H9 (cell line): Measurements from ENCODE around the gene CNPPD1. TPM values are rescaled to one million over a fixed set of nuclear protein-coding genes. Genes with fewer than 3 reads are reported as not detected.

Source experiments
- DNase-seq: peaks from one replicate; pipeline ENCODE4 v3.0.0-alpha.2; 2017
- H2AFZ ChIP-seq: one replicate; pipeline ENCODE4 v1.6.1; 2013; ENCODE audit warnings: mild to moderate bottlenecking, low read length, control low read depth, moderate library complexity
- H2AK5ac ChIP-seq: 2 replicates; pipeline ENCODE4 v1.6.1; 2013; ENCODE audit warnings: low read length, control low read depth, mixed read lengths; ENCODE audit not compliant: insufficient read length
- H2BK120ac ChIP-seq: one replicate; pipeline ENCODE4 v1.6.1; 2013; ENCODE audit warnings: low read depth, mild to moderate bottlenecking, low read length, control low read depth, inconsistent platforms; ENCODE audit not compliant: poor library complexity, severe bottlenecking
- H2BK12ac ChIP-seq: 2 replicates; pipeline ENCODE4 v1.6.1; 2013; ENCODE audit warnings: low read length, control low read depth, mixed read lengths, low read depth; ENCODE audit not compliant: insufficient read length
- H2BK15ac ChIP-seq: 2 replicates; pipeline ENCODE4 v1.6.1; 2013; ENCODE audit warnings: low read depth, low read length, control low read depth
- H2BK20ac ChIP-seq: one replicate; pipeline ENCODE4 v1.6.1; 2013; ENCODE audit warnings: low read depth, mild to moderate bottlenecking, low read length, control low read depth, inconsistent platforms; ENCODE audit not compliant: poor library complexity, severe bottlenecking
- H2BK5ac ChIP-seq: 2 replicates; pipeline ENCODE4 v1.6.1; 2013; ENCODE audit warnings: low read length, control low read depth, mixed read lengths; ENCODE audit not compliant: insufficient read length
- H3K14ac ChIP-seq: 2 replicates; pipeline ENCODE4 v1.6.1; 2013; ENCODE audit warnings: low read length, control low read depth; ENCODE audit not compliant: insufficient read depth
- H3K18ac ChIP-seq: 2 replicates; pipeline ENCODE4 v1.6.1; 2013; ENCODE audit warnings: low read depth, mild to moderate bottlenecking, mixed read lengths, low read length, control low read depth; ENCODE audit not compliant: insufficient read length
- H3K23ac ChIP-seq: 2 replicates; pipeline ENCODE4 v1.6.1; 2013; ENCODE audit warnings: low read length, control low read depth, mixed read lengths, low read depth; ENCODE audit not compliant: insufficient read length
- H3K23me2 ChIP-seq: 2 replicates; pipeline ENCODE4 v1.6.1; 2013; ENCODE audit warnings: low read depth, mild to moderate bottlenecking, mixed read lengths, low read length, control low read depth; ENCODE audit not compliant: insufficient read length, poor library complexity, severe bottlenecking
- H3K27ac ChIP-seq: 2 replicates; pipeline ENCODE4 v1.5.1; 2013; ENCODE audit warnings: low read length, control low read depth, mixed read lengths, low read depth; ENCODE audit not compliant: insufficient read length
- H3K27me3 ChIP-seq: 2 replicates; pipeline ENCODE4 v1.6.1; 2013; ENCODE audit warnings: low read length, control low read depth, inconsistent platforms; ENCODE audit not compliant: insufficient read depth
- H3K4ac ChIP-seq: 2 replicates; pipeline ENCODE4 v1.6.1; 2013; ENCODE audit warnings: low read depth, mild to moderate bottlenecking, control low read depth, inconsistent platforms, low read length, moderate library complexity
- H3K4me1 ChIP-seq: 2 replicates; pipeline ENCODE4 v1.6.1; 2013; ENCODE audit warnings: low read length, control low read depth, inconsistent platforms; ENCODE audit not compliant: insufficient read depth
- H3K4me2 ChIP-seq: 2 replicates; pipeline ENCODE4 v1.6.1; 2013; ENCODE audit warnings: low read length, control low read depth, mixed read lengths; ENCODE audit not compliant: insufficient read length, insufficient read depth
- H3K56ac ChIP-seq: 2 replicates; pipeline ENCODE4 v1.6.1; 2013; ENCODE audit warnings: low read depth, mild to moderate bottlenecking, mixed read lengths, low read length, control low read depth; ENCODE audit not compliant: insufficient read length
- H3K79me1 ChIP-seq: 2 replicates; pipeline ENCODE4 v1.6.1; 2013; ENCODE audit warnings: low read depth, mild to moderate bottlenecking, moderate library complexity, low read length, control low read depth, inconsistent platforms; ENCODE audit not compliant: insufficient read depth, poor library complexity, severe bottlenecking
- H3K79me2 ChIP-seq: 2 replicates; pipeline ENCODE4 v1.6.1; 2013; ENCODE audit warnings: low read length, control low read depth, inconsistent platforms; ENCODE audit not compliant: insufficient read depth
- H3K9ac ChIP-seq: 2 replicates; pipeline ENCODE4 v1.6.1; 2013; ENCODE audit warnings: low read length, control low read depth, mixed read lengths; ENCODE audit not compliant: insufficient read length; ENCODE audit errors: extremely low read depth
- H3K9me3 ChIP-seq: one replicate; pipeline ENCODE4 v1.6.1; 2013; ENCODE audit warnings: low read depth, low read length, inconsistent platforms; ENCODE audit not compliant: control insufficient read depth
- H3T11ph ChIP-seq: one replicate; pipeline ENCODE4 v1.6.1; 2013; ENCODE audit warnings: mild to moderate bottlenecking, low read length, control low read depth, inconsistent platforms
- H4K20me1 ChIP-seq: one replicate; pipeline ENCODE4 v1.6.1; 2013; ENCODE audit not compliant: control insufficient read depth, insufficient read length, insufficient read depth
- H4K5ac ChIP-seq: 2 replicates; pipeline ENCODE4 v1.6.1; 2013; ENCODE audit warnings: low read depth, mild to moderate bottlenecking, mixed read lengths, low read length, control low read depth; ENCODE audit not compliant: insufficient read length
- H4K8ac ChIP-seq: replicated peaks from 2 replicates; pipeline ENCODE4 v1.6.1; 2013; ENCODE audit warnings: low read length, control low read depth, mixed read lengths, low read depth; ENCODE audit not compliant: insufficient read length
- H4K91ac ChIP-seq: 2 replicates; pipeline ENCODE4 v1.6.1; 2013; ENCODE audit warnings: low read depth, mild to moderate bottlenecking, moderate library complexity, mixed read lengths, low read length, control low read depth; ENCODE audit not compliant: insufficient read length
- H3K27ac Mint-ChIP-seq, 3 experiments: 2 replicates in 2 of 3; 3 replicates in 1 of 3; pipeline ENCODE4 v1.8.0; 2020 to 2021; ENCODE audit warnings: mixed read lengths in 3 of 3, mild to moderate bottlenecking in 1 of 3, moderate library complexity in 1 of 3
- H3K27me3 Mint-ChIP-seq: 2 replicates; pipeline ENCODE4 v1.8.0; 2021; ENCODE audit warnings: low read depth, mild to moderate bottlenecking, moderate library complexity, mixed read lengths
- H3K36me3 Mint-ChIP-seq, 3 experiments: 2 replicates in 2 of 3; 3 replicates in 1 of 3; pipeline ENCODE4 v1.8.0; 2020 to 2021; ENCODE audit warnings: low read depth in 3 of 3, mixed read lengths in 3 of 3; ENCODE audit not compliant: insufficient read depth in 1 of 3
- H3K4me1 Mint-ChIP-seq, 2 experiments: 2 replicates each; pipeline ENCODE4 v1.8.0; 2020; ENCODE audit warnings: mixed read lengths in 2 of 2
- H3K4me3 Mint-ChIP-seq, 2 experiments: 2 replicates in 1 of 2; 3 replicates in 1 of 2; pipeline ENCODE4 v1.8.0; 2020 to 2021; ENCODE audit warnings: mild to moderate bottlenecking in 2 of 2, mixed read lengths in 2 of 2, moderate library complexity in 1 of 2
- H3K9me3 Mint-ChIP-seq, 2 experiments: 2 replicates in 1 of 2; 3 replicates in 1 of 2; pipeline ENCODE4 v1.8.0; 2020; ENCODE audit warnings: mild to moderate bottlenecking in 2 of 2, mixed read lengths in 2 of 2, moderate library complexity in 1 of 2
- CTCF ChIP-seq: fragments of 200-600 bp; sonication (generic); conservative IDR thresholded peaks from 3 replicates; pipeline ENCODE4 v1.8.0; 2021; ENCODE audit warnings: antibody characterized with exemption, mild to moderate bottlenecking
- WGBS: extraction: QIAGEN DNeasy Blood & Tissue Kit; methylation state at CpG from one replicate; pipeline ENCODE4 v1.1.7; 2013; ENCODE audit warnings: missing lambda C conversion rate, low lambda C conversion rate, mixed read lengths; ENCODE audit not compliant: insufficient read length; ENCODE audit errors: extremely low coverage; 5-methylcytosine and 5-hydroxymethylcytosine counted together
- total RNA-seq: library from RNA; stranded (reverse); gene quantifications from 2 replicates; pipeline ENCODE4 v1.2.1, GENCODE V29; 2021

CNPPD1 gene
- total RNA-seq, 1 experiment from 2014 or later, result 33.0 TPM

DNA sequence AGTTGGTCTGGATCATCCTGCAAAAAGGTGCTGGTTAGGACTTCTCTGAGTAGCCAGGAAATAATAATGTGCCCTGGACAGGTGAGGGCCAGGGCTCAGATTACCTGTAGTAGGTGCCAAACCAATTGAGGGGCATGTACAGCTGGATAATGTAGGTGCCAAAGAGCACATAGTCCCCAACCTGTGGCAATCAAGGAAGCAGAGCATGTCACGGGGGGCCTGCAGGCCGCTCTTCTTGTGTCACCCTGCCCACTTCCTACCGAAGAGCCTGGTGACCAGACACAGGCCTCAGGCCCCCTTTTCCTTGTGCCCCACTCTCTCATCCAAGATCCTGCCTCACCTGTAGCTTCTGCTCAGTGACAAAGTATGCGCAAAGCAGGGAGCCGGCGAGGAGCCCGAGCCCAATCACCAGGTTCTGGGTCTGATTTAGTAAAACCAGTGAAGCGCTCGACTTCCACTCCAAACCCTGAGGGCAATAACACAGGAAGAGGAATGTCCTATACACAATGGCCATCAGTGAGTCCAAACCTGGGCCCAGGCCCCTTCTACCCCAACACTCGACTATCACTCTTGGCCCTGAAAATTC, 36.9 kb upstream of the CNPPD1 start:
- Histone ChIP-seq H2AK5ac (no peak overlapping the region), H2BK5ac (no peak overlapping the region), H4K8ac (no peak overlapping the region), H2BK20ac (no peak overlapping the region), H3K14ac (no peak overlapping the region), H3K79me1 (no peaks in the 10 kb centered on the region), H3K27me3 (no peaks in the 10 kb centered on the region), H3K9ac (no peak overlapping the region), H2AFZ (no peak overlapping the region), H4K91ac (no peak overlapping the region), H2BK15ac (no peak overlapping the region), H4K20me1 (no peaks in the 10 kb centered on the region), H3K23me2 (peaks cover 7% of the 10 kb centered on the region), H3K23ac (no peak overlapping the region), H3K4ac (no peak overlapping the region), H2BK12ac (no peak overlapping the region), H2BK120ac (no peak overlapping the region), H3K18ac (no peak overlapping the region), H4K5ac (no peak overlapping the region), H3K9me3 (no peaks in the 10 kb centered on the region), H3K79me2 (no peaks in the 10 kb centered on the region), H3K56ac (no peak overlapping the region), H3K27ac (no peak overlapping the region), H3K4me1 (no peaks in the 10 kb centered on the region), H3T11ph (no peak overlapping the region), H3K4me2 (no peak overlapping the region)
- Mint-ChIP-seq H3K27me3 (no peaks in the 10 kb centered on the region; the same call in 1 of the 2 replicates), H3K27ac (peak overlapping the region in 1 of 3 experiments; percentile 25; a peak in 1 of 7 replicates), H3K4me1 (peaks cover 11 to 17% of the 10 kb centered on the region in 2 experiments), H3K4me3 (no peak overlapping the region), H3K36me3 (peaks cover 15 to 67% (median 60%) of the 10 kb centered on the region in 3 experiments), H3K9me3 (no peaks in the 10 kb centered on the region)
- DNase-seq, result no peak
- TF ChIP-seq CTCF, result no peak
- no CpG with 5 or more reads among the region's 10 CpGs for WGBS
